PC-9 (cell line): ENCODE results near the gene PAIP1.

Experiments
- CTCF ChIP-seq: fragments of 200-600 bp; sonication (generic); conservative IDR thresholded peaks from 2 replicates; pipeline ENCODE4 v1.6.1; 2017; ENCODE audit warnings: mixed run types, antibody characterized with exemption, mild to moderate bottlenecking, moderate library complexity
- EZH2 ChIP-seq: fragments of 200-600 bp; sonication (generic); IDR thresholded peaks from 2 replicates; pipeline ENCODE4 v1.8.0; 2017; ENCODE audit warnings: antibody characterized with exemption, low read depth

GRCh38 chr5:43560128-43560527 is 3.3 kb upstream of the PAIP1 start:
- TF ChIP-seq CTCF: no peak
- no peak for TF ChIP-seq EZH2
